Glomerular visceral epithelial cell (primary cell): ENCODE results near the gene MRPS10.
A peak's percentile ranks its signal among the peaks of the same experiment; 100 is the strongest.
"Not testable (repeated sequence)": the region's sequence is repeated elsewhere in the genome, so short reads cannot be mapped to it uniquely, and the experiment has no call there.

Source experiments
- DNase-seq: peaks from one replicate; pipeline ENCODE4 v3.0.0-alpha.2; 2016; ENCODE audit errors: extremely low spot score

The MRPS10 gene

DNA sequence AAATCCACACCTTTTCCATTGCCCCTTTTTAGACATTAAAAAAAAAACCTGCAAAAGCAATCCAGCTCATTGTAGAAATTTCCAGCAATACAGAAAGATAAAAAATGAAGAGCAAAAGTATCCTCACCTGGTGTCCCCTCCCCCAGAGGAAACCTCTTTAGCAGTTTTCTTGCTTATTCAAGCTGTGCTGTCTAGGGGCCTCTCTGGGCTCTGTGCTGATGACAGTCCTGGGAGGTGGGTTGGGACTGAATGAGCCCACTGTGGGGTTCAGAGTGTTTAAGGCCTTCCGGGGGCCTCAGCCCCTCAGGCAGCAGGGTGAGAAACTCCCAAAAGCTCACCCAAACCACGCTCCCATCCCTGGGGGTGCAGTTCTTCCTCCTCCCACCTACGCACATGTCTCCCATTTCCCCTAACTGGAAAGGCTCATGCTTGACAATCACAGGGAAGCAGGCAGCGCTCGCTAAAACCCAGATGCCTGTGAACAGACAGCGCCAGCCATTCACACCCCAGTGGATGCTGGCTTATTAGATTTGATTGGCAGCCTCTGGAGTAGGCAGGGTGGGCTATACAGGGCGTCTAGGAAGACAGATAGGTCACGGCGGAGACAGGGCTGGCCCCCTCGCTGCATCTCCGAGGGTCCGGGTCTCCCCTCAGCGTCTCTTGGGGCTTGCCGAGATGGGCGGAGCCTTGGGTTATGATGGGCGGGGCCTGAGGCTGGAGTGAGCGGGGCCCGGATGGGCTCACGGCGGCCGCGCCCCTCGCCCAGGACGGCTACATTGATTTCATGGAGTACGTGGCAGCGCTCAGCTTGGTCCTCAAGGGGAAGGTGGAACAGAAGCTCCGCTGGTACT lies 39.9 kb downstream of the MRPS10 start:
- no peak for DNase-seq

- no peak for DNase-seq
These were observed 40.7 kb downstream of the MRPS10 start for GRCh38 chr6:42176981-42177380.

DNA sequence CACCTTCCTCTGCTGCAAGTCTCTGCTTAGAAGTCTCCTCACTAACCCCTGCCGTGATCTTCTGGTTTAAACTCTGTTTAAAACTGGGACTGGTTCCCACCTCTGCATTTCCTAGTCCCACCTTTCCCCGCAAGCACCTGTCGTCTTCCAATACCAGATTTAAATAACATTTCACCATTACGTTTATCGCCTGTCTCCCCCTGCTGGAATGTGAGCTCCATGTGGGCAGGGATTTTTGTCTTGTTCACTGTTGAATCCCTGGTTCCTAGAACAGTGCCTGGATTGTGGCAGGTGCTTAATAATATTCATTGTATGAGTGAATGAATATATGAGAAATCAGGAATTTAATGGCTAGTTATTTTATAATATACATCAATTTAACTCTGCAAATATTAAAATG lies 41.8 kb downstream of the MRPS10 start:
- DNase-seq = no peak

GRCh38 chr6:42173101-42173500 lies 44.6 kb downstream of the MRPS10 start, which contains the start of gene GUCA1A:
Gene GUCA1A, plus strand, starts transcription at chr6:42173364. Its CDS starts 250 bp downstream, at chr6:42173614.
- no peak for DNase-seq

- no peak for DNase-seq
These were observed 45.7 kb downstream of the MRPS10 start for GRCh38 chr6:42171813-42172581.

- not testable (repeated sequence) for DNase-seq
These were observed 47.9 kb downstream of the MRPS10 start for GRCh38 chr6:42169780-42170179.

DNA sequence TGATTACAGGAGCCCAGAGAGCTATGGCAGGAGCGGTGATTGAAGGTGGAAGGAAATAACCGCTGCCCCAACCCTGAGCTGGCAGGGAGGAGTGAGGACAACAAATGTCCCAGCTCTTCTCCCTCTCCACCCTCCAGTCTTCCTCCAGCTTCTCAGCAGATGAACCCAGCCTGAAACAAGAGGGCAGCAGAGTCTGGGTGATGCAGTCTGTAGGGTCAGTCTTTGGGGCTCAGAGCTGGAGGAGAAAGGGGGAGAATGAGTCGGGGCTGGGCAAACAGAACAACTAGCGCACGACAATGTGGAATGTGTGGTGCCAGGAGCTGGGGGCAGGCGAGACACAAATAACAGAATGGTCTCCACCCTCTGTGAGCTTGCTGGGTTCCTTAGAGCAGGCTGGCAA lies 49.0 kb downstream of the MRPS10 start:
- no peak for DNase-seq

GRCh38 chr6:42166444-42167141 lies 51.1 kb downstream of the MRPS10 start:
- peak; percentile 83 for DNase-seq

GRCh38 chr6:42165016-42165415 lies 52.6 kb downstream of the MRPS10 start:
- DNase-seq = peak; percentile 88

DNA sequence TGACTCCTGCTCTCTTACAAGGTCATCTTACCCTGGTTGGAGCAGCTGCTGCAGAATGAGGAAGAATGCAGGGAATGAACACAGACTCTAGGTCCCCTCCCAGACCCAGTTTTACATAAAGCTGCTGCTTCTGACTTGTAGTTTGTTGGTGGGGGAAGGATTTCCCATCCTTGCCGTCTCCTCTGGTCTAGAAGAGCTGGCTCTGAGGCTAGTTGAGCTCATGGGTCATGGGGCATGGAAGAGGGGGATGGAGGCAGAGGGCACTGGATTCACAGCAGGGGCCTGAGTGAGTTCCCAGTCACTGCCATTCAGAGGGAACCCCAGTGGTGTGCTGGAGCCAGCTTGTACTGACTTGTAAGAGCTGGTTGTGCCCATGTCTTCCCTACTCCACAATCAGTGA lies 53.7 kb downstream of the MRPS10 start:
- no peak for DNase-seq

GRCh38 chr6:42162812-42163211 lies 54.8 kb downstream of the MRPS10 start:
- no peak for DNase-seq

DNA sequence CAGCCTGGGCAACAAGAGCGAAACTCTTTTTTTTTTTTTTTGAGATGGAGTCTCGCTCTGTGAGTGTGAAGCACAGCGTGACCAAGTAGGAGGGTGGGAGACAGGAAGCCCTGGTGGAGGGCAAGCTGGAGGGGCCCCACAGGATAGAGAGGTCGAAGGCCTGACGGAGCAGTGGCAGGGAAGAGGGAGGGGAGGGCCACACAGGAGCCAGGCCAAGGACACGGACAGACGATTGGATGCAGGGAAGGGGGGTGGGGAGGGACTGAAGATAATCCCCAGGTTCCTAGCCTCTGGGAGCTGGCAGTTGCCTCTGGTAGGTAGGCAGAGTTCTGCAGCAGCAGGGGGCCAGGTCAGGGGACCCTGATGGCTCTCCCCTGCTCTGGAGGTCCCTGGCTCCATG lies 55.3 kb downstream of the MRPS10 start:
- no peak for DNase-seq

- no peak for DNase-seq
These were observed 58.1 kb downstream of the MRPS10 start for GRCh38 chr6:42159431-42160024.

DNA sequence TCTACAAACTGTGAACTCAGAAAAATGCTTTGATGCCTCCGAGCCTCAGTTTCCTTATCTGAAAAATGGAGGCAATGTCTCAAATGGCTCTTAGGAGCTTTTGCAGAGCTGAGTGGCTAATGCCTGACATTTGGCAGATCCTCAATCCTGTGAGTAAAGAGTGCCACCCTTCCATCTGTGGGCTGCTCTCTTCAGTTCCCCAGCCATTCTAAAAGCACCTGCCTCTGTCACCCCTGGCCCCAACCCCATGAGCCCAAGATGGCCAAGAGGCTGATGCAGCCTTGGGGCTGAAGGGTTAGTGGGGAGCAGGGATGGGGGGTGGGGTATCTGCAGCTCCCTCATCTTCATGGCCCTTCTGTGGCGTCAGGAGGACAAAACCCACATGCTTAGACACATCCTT lies 59.0 kb downstream of the MRPS10 start:
- no peak for DNase-seq

GRCh38 chr6:42158011-42158410 lies 59.6 kb downstream of the MRPS10 start:
- no peak for DNase-seq
